ENCODE results near the gene TNP1. TPM values are rescaled to one million over a fixed set of nuclear protein-coding genes. Genes with fewer than 3 reads are reported as not detected.

The TNP1 gene
- total RNA-seq, 6 donors from 2014 or later, result not detected

DNA sequence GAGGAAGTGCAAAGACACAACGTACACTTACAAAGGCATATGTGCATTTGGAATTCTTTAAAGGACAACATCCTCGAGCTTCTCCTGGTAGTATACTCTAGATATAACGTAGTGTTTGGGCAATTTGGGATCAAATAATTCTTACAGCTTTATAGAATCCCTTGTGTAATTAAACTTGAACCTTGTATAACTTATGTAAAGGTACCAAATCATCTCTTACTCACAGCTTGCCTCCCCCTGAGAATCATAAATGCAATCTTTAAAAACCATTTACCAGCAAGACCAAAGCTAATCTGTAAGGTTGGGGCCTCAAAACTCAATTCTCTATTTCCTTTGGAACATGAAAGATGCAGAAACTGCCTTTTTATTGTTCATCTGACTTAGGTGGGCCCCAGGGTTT, 12.2 kb upstream of the TNP1 start:
- Histone ChIP-seq H3K27me3 (no peaks in the 10 kb centered on the region), H3K9me3 (no peaks in the 10 kb centered on the region), H3K4me1 (no peaks in the 10 kb centered on the region), H3K27ac (no peak overlapping the region), H3K4me3 (no peak overlapping the region), H3K36me3 (no peaks in the 10 kb centered on the region)
- ATAC-seq (ENCODE audit: low FRiP score in 2 of 2) (no peak), DNase-seq (no peak)
- TF ChIP-seq EP300 (IDR thresholded peaks at IDR 0.05) (no peak), POLR2AphosphoS5 (IDR thresholded peaks at IDR 0.05) (no peak), POLR2A (IDR thresholded peaks at IDR 0.05) (no peak)
- TF ChIP-seq, protein P1, sequence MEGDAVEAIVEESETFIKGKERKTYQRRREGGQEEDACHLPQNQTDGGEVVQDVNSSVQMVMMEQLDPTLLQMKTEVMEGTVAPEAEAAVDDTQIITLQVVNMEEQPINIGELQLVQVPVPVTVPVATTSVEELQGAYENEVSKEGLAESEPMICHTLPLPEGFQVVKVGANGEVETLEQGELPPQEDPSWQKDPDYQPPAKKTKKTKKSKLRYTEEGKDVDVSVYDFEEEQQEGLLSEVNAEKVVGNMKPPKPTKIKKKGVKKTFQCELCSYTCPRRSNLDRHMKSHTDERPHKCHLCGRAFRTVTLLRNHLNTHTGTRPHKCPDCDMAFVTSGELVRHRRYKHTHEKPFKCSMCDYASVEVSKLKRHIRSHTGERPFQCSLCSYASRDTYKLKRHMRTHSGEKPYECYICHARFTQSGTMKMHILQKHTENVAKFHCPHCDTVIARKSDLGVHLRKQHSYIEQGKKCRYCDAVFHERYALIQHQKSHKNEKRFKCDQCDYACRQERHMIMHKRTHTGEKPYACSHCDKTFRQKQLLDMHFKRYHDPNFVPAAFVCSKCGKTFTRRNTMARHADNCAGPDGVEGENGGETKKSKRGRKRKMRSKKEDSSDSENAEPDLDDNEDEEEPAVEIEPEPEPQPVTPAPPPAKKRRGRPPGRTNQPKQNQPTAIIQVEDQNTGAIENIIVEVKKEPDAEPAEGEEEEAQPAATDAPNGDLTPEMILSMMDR (IDR thresholded peaks at IDR 0.05), result no peak
- 69 to 71% methylated on average over 3 of the region's 3 CpGs for WGBS, 2 donors

DNA sequence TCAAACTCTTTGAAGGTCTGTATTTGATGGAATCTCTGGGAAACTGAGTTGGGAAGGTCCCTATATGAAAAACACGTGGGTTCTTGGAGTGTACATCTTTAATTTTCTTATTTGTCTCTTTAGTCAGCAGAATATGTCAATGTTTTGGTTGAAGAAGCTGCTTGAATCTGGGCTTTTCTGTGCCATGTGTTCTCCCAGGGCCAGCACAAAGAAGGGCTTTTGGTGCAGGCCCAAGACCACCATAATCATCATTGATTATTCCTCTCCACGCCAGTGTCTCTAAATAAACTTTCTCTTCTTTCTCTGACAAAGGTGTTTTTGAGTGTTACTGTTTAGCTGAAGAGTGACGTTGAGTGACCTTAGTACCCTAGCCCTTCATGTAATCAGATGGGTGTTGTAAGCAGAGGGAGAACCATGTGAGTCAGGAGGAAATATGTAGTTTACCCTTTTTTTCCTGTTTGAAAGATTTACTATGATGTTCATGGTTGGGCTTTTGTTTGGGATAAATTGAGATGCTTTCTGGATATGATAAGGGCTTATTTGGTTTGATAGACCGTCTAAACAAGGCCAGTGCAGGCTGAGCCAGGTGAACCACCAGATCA, 11.6 kb upstream of the TNP1 start:
- DNase-seq, result no peak
- Histone ChIP-seq H3K27ac (no peak overlapping the region), H3K4me3 (no peak overlapping the region), H3K36me3 (no peaks in the 10 kb centered on the region), H3K27me3 (no peaks in the 10 kb centered on the region), H3K4me1 (no peaks in the 10 kb centered on the region), H3K9me3 (no peaks in the 10 kb centered on the region)
- WGBS, 2 donors, result 52 to 65% methylated on average over 4 of the region's 4 CpGs
- ATAC-seq (ENCODE audit: low FRiP score in 2 of 2), result no peak
- no peak for TF ChIP-seq EP300 (IDR thresholded peaks at IDR 0.05)
- TF ChIP-seq, protein P1 (IDR thresholded peaks at IDR 0.05), result no peak
- TF ChIP-seq POLR2AphosphoS5 (IDR thresholded peaks at IDR 0.05), result no peak
- no peak for TF ChIP-seq POLR2A (IDR thresholded peaks at IDR 0.05)

DNA sequence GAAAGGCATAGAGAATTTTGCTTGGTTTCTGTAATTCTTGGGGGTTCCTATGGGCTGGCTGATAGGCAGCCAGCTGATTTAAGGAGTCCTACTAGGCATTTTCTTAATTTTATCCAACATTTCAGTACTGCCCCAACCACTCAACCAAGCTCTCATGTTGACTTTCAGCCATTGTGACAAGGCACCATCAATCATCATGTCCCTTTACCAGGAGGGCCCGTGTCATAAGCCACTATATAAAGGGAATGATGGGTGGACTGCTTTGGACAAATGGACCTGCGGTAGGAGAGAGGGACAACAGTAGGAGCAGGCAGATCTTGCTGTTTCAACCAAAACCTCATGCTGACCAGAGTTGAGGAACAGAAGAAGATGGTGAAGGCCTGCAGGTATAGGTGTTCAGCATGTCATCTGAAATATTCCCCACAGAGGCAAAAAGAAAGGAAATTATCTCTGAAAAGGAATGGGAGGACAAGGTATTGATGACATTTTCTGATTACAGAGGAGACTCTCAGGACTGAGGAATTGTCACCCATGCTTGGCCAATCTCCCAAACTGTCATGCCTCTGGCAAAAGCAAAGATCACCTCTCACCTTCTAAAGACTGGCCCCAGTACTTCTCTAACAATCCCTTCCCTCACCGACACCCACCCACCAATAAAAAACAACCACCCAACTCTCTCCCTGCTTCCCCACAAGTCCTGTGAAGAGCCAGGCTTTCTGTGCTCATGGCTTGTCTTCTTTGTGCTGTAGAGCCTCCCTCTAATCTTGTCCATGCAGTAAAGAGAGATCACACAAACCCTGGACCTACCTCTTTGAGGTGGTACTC, 10.9 kb upstream of the TNP1 start:
- Histone ChIP-seq H3K9me3 (no peaks in the 10 kb centered on the region), H3K27me3 (no peaks in the 10 kb centered on the region), H3K4me3 (no peak overlapping the region), H3K27ac (no peak overlapping the region), H3K36me3 (no peaks in the 10 kb centered on the region), H3K4me1 (no peaks in the 10 kb centered on the region)
- no peak for TF ChIP-seq POLR2AphosphoS5 (IDR thresholded peaks at IDR 0.05)
- TF ChIP-seq, protein P1 (IDR thresholded peaks at IDR 0.05), result no peak
- no peak for TF ChIP-seq EP300 (IDR thresholded peaks at IDR 0.05)
- TF ChIP-seq POLR2A (IDR thresholded peaks at IDR 0.05), result no peak
- ATAC-seq (ENCODE audit: low FRiP score in 2 of 2) (no peak), DNase-seq (no peak)
- WGBS, 2 donors, result 91 to 96% methylated on average over 3 of the region's 3 CpGs

DNA sequence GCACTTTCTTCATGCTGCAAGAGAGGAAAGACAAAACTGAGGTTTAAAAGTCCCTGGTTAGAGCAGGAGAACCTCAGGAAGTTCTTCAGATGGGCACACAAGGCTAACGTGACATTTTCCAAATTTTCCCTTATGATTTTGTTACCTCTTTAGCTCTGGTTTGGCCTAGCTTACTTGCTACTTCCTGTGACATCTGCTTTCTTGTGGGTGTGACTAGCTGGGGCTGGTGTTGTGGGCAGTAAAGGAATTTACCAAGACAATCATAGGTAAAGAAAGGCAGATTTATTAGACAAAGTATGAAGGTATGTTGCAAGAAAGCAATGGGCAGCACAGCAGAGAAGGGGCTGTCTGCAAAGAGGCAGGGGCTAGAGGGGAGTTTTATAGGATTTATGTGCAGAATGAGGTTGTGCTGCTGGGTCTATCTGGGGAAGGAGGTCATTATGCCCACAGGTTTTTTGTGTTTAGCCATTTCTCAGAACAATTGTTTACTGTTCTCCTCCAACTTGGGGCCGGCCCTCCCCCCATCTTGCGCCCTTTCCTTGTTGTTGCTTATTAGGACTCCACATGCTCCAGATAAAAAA, 6.7 kb upstream of the TNP1 start:
- 84 to 89% methylated on average over 3 of the region's 3 CpGs for WGBS, 2 donors
- no peak for TF ChIP-seq POLR2AphosphoS5 (IDR thresholded peaks at IDR 0.05)
- TF ChIP-seq POLR2A (IDR thresholded peaks at IDR 0.05), result no peak
- TF ChIP-seq, protein P1 (IDR thresholded peaks at IDR 0.05), result no peak
- TF ChIP-seq EP300 (IDR thresholded peaks at IDR 0.05), result no peak

More for the DNA sequence above, 6.7 kb upstream of the TNP1 start:
- no peak overlapping the region for H3K27ac ChIP-seq
- H3K27me3 ChIP-seq, result no peaks in the 10 kb centered on the region
- no peaks in the 10 kb centered on the region for H3K9me3 ChIP-seq
- DNase-seq (no peak), ATAC-seq (ENCODE audit: low FRiP score in 2 of 2) (no peak)
- no peak overlapping the region for H3K4me3 ChIP-seq
- no peaks in the 10 kb centered on the region for H3K36me3 ChIP-seq
- no peaks in the 10 kb centered on the region for H3K4me1 ChIP-seq

Data from upper lobe of left lung (tissue), 6 donors.